Kidney epithelial cell (primary cell): ENCODE measurements around the gene WDR49. TPM values are rescaled to one million over a fixed set of nuclear protein-coding genes. Genes with fewer than 3 reads are reported as not detected.

Experiments
- DNase-seq: peaks from one replicate; pipeline ENCODE4 v3.0.0-alpha.2; 2010; ENCODE audit warnings: low read depth
- H3K27me3 ChIP-seq: 2 replicates; pipeline ENCODE4 v1.6.0; 2011; ENCODE audit warnings: low read length; ENCODE audit not compliant: control insufficient read depth, insufficient read depth
- H3K36me3 ChIP-seq: 2 replicates; pipeline ENCODE4 v1.5.1; 2011; ENCODE audit warnings: low read length; ENCODE audit not compliant: control insufficient read depth, insufficient read depth
- H3K4me3 ChIP-seq: 2 replicates; pipeline ENCODE4 v1.5.1; 2011; ENCODE audit warnings: low read depth, mild to moderate bottlenecking, control low read depth, low read length
- CTCF ChIP-seq: IDR thresholded peaks from 2 replicates; pipeline ENCODE4 v1.5.1; 2011; ENCODE audit warnings: mild to moderate bottlenecking, moderate library complexity, low read length, control low read depth, inconsistent platforms; ENCODE audit not compliant: insufficient read depth, poor library complexity, severe bottlenecking
- total RNA-seq: library from RNA; depleted of rRNA; stranded (reverse); fragments of >200 nt; gene quantifications from 2 replicates; pipeline ENCODE4 v1.2.3, GENCODE V29; 2015

Gene WDR49
- total RNA-seq, 1 donor from 2014 or later = not detected

GRCh38 chr3:167611718-167612117, 42.0 kb downstream of the WDR49 start:
- Histone ChIP-seq H3K27me3 (no peaks in the 10 kb centered on the region), H3K4me3 (no peak overlapping the region), H3K36me3 (no peaks in the 10 kb centered on the region)
- no peak for TF ChIP-seq CTCF
- no peak for DNase-seq

GRCh38 chr3:167609156-167609555, 44.6 kb downstream of the WDR49 start:
- Histone ChIP-seq H3K36me3 (no peaks in the 10 kb centered on the region), H3K4me3 (no peak overlapping the region), H3K27me3 (no peaks in the 10 kb centered on the region)
- no peak for TF ChIP-seq CTCF
- DNase-seq = no peak

- no peak for DNase-seq
- Histone ChIP-seq H3K27me3 (no peaks in the 10 kb centered on the region), H3K4me3 (no peak overlapping the region), H3K36me3 (no peaks in the 10 kb centered on the region)
- TF ChIP-seq CTCF = no peak
Measured at GRCh38 chr3:167606836-167607235, 46.9 kb downstream of the WDR49 start.

GRCh38 chr3:167605871-167606270, 47.9 kb downstream of the WDR49 start:
- no peak for TF ChIP-seq CTCF
- DNase-seq = no peak
- no peaks in the 10 kb centered on the region for H3K27me3 ChIP-seq
- no peak overlapping the region for H3K4me3 ChIP-seq
- H3K36me3 ChIP-seq = no peaks in the 10 kb centered on the region

- Histone ChIP-seq H3K27me3 (no peaks in the 10 kb centered on the region), H3K36me3 (no peaks in the 10 kb centered on the region), H3K4me3 (no peak overlapping the region)
- DNase-seq = no peak
- no peak for TF ChIP-seq CTCF
Measured at GRCh38 chr3:167602041-167602440, 51.7 kb downstream of the WDR49 start.

GRCh38 chr3:167587651-167588050, 66.1 kb downstream of the WDR49 start:
- no peak for TF ChIP-seq CTCF
- DNase-seq = no peak
- Histone ChIP-seq H3K4me3 (no peak overlapping the region), H3K36me3 (no peaks in the 10 kb centered on the region), H3K27me3 (no peaks in the 10 kb centered on the region)
